GM06990 (cell line): ENCODE data around the gene ZFR2.

ENCODE experiments used
- DNase-seq: peaks from one replicate; pipeline ENCODE4 v3.0.0-alpha.2; 2011; ENCODE audit not compliant: insufficient read length; ENCODE audit errors: extremely low read depth
- H3K27me3 ChIP-seq: replicated peaks from 2 replicates; pipeline ENCODE4 v1.6.0; 2011; ENCODE audit warnings: low read length; ENCODE audit not compliant: control insufficient read depth, insufficient read depth
- H3K36me3 ChIP-seq: 2 replicates; pipeline ENCODE4 v1.5.1; 2011; ENCODE audit warnings: low read length; ENCODE audit not compliant: control insufficient read depth, insufficient read depth
- H3K4me3 ChIP-seq: replicated peaks from 2 replicates; pipeline ENCODE4 v1.5.1; 2011; ENCODE audit warnings: low read depth, mild to moderate bottlenecking, control low read depth, low read length
- TF ChIP-seq, protein P1 (sequence below): IDR thresholded peaks from 2 replicates; pipeline ENCODE4 v1.5.1; 2011; ENCODE audit warnings: low read length, control low read depth, mild to moderate bottlenecking, inconsistent platforms; ENCODE audit not compliant: insufficient read depth, poor library complexity, severe bottlenecking

The ZFR2 gene

DNA sequence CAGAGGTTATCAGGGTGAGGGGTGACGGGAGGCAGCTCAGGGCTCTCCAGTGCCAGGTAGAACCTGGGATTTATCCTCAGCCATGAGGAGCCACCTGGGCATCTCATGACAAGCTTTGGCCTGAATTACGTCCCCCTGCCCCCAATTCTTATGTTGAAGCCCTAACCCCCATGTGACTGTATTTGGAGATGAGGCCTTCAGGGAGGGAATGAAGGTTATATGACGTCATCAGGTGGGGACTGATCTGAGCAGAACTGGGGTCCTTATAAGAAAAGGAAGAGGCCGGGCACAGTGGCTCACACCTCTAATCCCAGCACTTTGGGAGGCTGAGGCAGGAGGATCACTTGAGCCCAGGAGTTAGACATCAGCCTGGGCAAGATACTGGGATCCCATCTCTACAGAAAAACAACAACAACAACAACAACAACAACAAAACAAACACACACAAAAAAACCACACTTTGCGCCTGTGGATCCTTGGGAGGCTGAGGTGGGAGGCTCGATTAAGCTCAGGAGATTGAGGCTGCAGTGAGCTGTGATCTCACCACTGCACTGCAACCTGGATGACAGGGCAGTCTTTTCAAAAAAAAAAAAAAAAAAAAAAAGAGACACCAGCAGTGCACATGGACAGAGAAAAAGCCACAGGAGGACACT is 18.4 kb downstream of the ZFR2 start:
- DNase-seq, result no peak
- H3K27me3 ChIP-seq, result no peaks in the 10 kb centered on the region
- TF ChIP-seq, protein P1, sequence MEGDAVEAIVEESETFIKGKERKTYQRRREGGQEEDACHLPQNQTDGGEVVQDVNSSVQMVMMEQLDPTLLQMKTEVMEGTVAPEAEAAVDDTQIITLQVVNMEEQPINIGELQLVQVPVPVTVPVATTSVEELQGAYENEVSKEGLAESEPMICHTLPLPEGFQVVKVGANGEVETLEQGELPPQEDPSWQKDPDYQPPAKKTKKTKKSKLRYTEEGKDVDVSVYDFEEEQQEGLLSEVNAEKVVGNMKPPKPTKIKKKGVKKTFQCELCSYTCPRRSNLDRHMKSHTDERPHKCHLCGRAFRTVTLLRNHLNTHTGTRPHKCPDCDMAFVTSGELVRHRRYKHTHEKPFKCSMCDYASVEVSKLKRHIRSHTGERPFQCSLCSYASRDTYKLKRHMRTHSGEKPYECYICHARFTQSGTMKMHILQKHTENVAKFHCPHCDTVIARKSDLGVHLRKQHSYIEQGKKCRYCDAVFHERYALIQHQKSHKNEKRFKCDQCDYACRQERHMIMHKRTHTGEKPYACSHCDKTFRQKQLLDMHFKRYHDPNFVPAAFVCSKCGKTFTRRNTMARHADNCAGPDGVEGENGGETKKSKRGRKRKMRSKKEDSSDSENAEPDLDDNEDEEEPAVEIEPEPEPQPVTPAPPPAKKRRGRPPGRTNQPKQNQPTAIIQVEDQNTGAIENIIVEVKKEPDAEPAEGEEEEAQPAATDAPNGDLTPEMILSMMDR, result no peak
- H3K4me3 ChIP-seq, result no peak overlapping the region
- no peaks in the 10 kb centered on the region for H3K36me3 ChIP-seq

DNA sequence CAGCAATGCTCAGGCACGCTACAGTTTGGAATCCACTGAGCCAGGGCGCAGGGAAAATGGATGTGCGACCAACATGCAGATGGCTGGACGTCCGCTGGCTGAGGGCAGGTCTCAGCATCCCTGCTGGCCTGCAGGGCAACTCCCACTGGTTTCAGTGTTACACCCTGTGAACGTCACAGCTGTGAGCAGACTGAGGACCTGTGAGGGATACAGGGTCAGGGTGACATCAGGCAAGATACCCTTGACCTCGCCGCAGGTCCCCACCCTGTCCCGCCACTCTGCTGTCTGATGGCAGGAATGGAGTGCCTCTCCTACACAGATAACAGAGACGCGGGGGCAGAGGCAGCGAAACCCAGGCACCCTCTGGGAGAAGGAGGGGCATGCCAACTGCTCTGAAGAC is 19.1 kb downstream of the ZFR2 start:
- H3K27me3 ChIP-seq, result no peaks in the 10 kb centered on the region
- no peaks in the 10 kb centered on the region for H3K36me3 ChIP-seq
- TF ChIP-seq, protein P1, result no peak
- DNase-seq, result no peak
- no peak overlapping the region for H3K4me3 ChIP-seq

DNA sequence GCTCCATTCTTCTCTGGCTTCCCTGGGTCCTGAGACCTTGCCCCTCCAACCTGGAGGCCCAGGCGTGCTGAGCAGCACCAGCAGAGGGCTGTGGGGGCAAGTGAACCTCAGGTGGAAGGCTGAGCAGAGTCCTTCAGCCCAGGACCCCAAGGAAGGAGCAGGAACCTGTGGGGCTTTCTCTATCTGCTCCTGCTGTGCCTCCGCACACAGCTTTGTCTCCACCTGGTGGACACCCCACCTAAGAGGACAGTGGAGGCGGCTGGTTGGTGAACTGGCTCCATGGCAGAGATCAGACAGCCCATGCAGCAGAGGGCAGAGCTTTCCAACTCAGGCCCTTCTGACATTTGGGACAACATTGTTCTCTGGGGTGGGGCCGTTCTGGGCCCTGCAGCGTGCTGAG is 19.7 kb downstream of the ZFR2 start:
- Histone ChIP-seq H3K27me3 (no peaks in the 10 kb centered on the region), H3K36me3 (no peaks in the 10 kb centered on the region), H3K4me3 (no peak overlapping the region)
- TF ChIP-seq, protein P1, result peak; percentile 76
- DNase-seq, result no peak

DNA sequence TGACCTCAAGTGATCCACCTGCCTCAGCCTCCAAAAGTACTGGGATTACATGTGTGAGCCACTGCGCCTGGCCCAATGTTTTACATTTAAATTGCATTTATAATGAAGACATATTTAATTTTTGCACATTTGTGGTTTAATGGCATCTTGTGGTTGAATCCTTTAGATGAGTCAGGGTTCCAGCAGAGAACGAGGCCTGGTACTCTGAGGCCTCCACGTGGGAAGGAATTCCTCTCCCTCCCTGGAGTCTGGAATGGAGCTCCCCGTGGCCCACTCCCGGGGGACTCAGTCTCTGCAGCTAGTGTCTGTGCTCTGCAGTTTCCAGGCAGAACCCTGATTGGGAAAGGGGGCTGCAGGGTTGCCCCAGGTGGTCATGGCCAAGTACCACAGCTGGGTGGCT is 24.2 kb downstream of the ZFR2 start:
- DNase-seq, result no peak
- TF ChIP-seq, protein P1, result no peak
- Histone ChIP-seq H3K4me3 (no peak overlapping the region), H3K27me3 (no peaks in the 10 kb centered on the region), H3K36me3 (no peaks in the 10 kb centered on the region)

DNA sequence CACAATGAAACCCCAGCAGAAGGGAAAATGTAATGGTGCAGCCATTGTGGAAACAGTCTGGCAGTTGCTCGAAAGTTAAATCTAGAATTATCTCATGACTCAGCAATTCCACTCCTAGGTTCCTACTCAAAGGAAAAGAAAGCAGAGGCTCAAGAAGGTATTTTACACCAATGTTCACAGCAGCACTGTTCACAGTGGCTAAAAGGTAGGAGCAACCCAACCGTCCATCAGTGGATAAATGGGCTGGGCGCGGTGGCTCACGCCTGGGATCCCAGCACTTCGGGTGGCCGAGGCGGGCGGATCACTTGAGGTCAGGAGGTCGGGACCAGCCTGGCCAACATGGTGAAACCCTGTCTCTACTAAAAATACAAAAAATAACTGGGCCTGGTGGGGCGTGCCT is 25.9 kb downstream of the ZFR2 start:
- no peak for DNase-seq
- TF ChIP-seq, protein P1, result no peak
- Histone ChIP-seq H3K36me3 (no peaks in the 10 kb centered on the region), H3K4me3 (no peak overlapping the region), H3K27me3 (no peaks in the 10 kb centered on the region)

DNA sequence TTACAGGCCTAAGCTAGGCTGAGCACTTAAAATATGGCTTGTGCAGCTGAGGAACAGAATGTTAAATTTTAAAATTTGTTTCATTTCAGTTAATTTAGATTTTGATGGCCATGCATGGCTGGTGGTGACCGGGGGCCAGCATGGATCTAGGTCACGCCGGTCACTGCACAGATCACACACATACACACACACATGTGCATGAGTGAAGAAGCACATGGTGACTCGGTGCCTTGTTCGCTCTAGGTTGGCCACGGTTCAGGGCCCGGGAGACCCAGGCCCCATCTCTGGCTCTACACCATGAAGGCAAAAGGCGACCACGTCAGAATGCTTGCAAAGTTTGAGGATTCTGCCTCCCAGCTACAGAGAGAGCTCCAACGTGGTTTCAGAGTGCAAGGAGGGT is 28.0 kb downstream of the ZFR2 start:
- no peak for DNase-seq
- TF ChIP-seq, protein P1, result no peak
- Histone ChIP-seq H3K4me3 (no peak overlapping the region), H3K36me3 (no peaks in the 10 kb centered on the region), H3K27me3 (no peaks in the 10 kb centered on the region)
